LoVo (cell line): ENCODE results near the gene STK31.
"Not testable (repeated sequence)": the region's sequence is repeated elsewhere in the genome, so short reads cannot be mapped to it uniquely, and the experiment has no call there.

Experiments
- DNase-seq: peaks from one replicate; pipeline ENCODE4 v3.0.0-alpha.2; 2016; ENCODE audit warnings: low spot score

STK31 gene

GRCh38 chr7:23710000-23710399, at the start of gene STK31:
Gene STK31, plus strand, starts transcription at chr7:23710219. Its CDS starts 67 bp downstream, at chr7:23710286.
- DNase-seq = no peak

DNA sequence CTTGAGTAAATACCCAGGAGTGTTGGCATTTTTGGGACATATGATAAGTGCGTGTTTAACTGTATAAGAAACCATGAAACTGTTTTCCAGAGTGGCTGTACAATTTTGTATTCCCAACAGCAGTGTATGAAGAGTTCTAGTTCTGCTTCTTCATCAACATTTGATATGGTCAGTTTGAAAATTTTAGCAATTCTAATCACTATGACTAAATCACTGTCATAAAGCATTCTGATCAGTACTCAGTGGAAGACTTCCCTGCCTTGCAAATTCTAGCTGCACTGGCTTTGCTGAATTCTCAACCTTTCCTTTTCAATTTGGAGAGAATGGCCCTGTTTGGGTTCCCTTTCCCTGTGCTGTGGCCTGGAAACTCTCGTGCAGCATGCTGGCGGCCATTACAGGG, 48.6 kb upstream of the STK31 start:
- DNase-seq = no peak

- no peak for DNase-seq
Observed at GRCh38 chr7:23662124-23662983, 47.7 kb upstream of the STK31 start.

DNA sequence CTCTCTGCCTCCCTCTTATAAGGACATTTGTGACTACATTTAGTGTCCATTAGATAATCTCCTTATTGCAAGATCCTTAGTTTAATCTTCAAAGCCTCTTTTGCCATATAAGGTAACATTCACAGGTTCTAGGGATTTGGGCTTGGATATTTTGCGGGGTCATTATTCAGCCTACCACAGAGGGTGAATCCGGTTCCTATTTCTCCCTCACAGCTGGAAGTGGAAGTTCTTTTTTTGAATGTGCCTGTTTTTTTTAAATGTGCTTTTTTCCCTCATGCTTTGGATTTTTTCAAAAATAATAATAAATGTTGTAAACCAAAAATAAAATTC, 47.1 kb upstream of the STK31 start:
- DNase-seq = no peak

DNA sequence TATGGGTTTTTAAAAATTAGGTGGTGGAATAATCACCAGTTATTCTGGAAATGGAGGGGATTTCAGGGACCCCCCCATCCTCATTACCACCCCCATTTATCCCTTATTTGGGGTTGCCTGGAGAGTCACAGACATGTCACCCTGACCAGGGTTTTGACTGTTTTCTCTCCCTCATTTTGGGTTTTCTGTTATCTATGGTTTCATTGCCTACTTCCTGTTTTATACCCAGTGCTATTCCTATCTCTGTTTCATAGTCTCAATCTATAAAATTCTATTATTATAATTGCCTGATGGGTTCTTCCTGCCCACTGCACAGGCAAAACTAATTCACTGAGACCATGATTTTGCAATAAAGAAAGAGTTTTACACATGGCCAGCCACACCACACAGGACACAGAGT, 45.9 kb upstream of the STK31 start:
- DNase-seq = no peak

DNA sequence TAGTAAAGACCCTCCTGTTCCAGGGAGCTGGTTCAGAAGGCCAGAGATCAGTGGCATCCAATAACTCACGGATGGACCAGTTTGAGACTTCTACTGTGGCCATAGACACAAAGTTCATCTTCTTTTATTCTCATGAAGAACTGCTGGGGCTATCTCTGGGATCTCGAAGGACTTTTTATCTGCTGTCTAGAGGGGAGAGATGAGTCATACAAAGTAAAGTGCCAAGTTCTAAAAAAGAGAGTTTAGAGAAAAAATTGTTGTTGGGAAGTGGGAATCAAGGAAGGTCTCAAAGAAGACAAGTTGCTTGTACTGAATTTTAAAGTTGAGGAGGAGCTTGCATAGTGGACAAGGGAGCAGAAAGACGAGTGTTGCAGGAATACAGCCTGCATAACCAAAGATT, 38.0 kb upstream of the STK31 start:
- DNase-seq = no peak

DNA sequence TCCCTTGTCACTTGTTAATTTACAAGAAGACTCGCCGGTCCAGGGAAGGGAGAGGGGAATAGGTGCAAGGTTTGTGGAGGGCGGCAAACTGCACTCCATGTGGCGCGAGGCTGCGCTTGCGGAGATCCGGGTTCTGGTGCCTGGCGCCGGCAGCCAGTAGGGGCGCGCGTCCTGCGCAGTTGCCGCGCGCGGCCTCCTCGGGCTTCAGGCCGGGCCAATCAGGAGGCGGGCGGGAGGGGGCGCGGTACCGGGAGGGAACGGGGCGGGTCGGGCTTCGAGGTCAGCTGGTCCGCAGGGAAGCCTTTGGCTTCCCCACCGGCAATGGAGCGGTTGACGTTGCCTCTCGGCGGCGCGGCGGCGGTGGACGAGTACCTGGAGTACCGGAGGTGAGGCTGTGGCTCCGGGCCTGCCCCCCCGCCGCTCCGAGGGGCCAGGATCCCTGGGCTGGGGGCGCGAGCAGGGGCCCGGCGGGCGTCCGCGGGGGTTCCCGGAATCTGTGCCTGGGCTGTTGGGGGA, 30.1 kb upstream of the STK31 start, which contains the start of gene FAM221A:
Gene FAM221A, plus strand, starts transcription at position 302 of the 516 bp plus-strand sequence. Its CDS starts 20 bp downstream, at position 322.
- peak; percentile 89 for DNase-seq

DNA sequence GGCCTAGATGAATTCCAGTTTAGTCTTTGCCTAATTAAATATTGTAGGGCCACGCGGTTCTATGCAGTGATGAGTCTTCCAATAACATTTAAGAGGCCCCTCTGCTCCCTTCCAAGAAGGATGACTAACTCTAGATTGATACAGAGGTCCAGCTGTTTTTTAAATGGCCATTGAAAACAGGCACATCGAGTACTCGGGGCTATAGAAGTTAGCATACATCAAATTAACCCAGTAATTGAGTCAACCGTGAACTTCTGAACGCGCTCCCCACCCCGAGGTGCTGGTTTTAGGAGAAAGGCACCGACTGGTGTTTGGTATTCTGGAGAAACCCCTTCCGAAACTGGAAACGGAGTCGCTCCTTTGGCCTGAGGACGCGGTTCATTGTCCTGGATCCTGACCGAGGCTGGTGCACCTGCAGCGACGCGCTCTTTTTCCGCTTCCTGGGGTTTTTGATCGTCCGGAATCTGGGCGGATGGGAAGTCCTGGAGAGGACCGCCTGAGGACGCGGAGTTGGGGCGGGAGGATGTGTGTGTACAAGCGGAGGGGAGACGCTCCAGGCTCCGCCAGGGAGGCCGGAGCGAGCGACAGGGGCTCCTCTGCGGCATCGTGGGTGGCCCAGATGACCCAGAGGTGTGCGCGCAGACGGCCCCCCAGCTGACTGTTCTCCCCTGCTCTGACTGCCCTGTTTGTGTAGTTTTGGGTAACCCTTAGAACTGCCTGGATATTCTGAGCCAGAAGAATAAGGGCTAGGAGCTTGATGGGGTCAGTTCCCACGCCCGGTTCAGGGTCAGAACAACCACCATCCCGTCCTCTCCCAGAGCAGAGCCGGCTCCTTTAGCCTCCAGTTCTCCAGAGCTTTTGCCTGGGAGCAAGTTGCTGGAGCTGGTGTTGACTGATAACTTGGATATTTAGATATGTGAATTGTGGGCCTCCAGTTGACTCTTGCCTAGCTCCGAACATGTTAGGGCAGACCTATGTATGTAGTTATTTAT, 29.3 kb upstream of the STK31 start:
- DNase-seq = peak; percentile 61

DNA sequence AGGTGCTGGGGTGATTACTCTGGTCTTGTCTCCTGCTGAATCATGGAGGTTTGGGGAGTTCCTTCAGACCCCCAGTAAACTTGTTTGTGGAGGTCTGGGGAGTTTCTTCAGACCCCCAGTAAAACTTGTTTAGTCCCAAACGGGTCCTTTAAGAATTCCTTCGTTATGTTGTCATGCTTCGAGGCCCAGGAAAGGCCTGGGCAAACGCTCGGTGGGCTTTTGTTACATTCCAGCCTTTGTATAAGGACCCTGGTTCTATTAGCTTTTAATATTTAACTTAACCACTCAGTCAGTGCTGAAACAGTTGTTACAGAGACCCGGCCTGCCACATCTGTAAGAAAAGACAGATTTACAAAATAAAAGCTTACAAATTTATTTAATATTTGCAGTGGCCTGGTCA, 26.0 kb upstream of the STK31 start:
- not testable (repeated sequence) for DNase-seq

DNA sequence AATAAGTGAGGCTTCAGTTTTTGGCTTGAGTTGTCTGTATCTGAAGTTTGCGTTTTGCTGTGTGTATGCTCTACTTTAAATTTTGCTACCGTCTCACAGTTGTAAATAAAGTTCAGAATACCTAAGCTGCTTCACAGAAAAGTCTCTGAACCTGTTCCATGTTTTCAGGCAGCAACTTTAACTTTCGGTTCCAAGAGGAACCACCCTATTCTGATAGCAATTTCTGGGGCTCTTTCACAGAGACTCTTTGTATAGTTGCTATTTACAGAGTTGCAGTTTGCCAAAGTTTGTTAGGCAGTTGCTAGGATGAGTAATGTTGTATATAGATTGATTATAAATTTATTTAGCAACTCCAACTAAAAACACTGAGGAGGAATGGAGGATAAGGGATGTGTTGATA, 24.3 kb upstream of the STK31 start:
- DNase-seq = no peak

GRCh38 chr7:23687011-23687410, 23.0 kb upstream of the STK31 start:
- no peak for DNase-seq

GRCh38 chr7:23689165-23689564, 20.9 kb upstream of the STK31 start:
- no peak for DNase-seq

- DNase-seq = no peak
Observed at GRCh38 chr7:23691320-23691719, 18.7 kb upstream of the STK31 start.

DNA sequence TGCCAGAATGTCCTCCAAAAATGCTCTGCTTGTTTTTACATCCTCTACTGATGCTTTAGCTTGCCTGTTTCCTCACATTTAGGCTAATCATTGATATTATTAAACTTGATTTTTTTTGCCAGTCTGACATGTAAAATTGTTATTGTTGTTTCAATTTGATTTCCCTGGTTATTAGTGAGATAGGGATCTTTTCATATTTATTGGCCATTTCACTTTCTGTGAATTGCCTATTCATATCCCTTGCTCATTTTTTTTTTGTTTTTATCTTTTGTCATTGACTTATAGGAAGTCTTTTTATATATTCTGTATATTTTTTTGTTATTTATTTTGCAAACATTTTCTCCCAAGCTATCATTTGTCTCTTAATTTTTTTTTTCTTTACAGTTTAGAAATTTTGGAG, 16.8 kb upstream of the STK31 start:
- no peak for DNase-seq

DNA sequence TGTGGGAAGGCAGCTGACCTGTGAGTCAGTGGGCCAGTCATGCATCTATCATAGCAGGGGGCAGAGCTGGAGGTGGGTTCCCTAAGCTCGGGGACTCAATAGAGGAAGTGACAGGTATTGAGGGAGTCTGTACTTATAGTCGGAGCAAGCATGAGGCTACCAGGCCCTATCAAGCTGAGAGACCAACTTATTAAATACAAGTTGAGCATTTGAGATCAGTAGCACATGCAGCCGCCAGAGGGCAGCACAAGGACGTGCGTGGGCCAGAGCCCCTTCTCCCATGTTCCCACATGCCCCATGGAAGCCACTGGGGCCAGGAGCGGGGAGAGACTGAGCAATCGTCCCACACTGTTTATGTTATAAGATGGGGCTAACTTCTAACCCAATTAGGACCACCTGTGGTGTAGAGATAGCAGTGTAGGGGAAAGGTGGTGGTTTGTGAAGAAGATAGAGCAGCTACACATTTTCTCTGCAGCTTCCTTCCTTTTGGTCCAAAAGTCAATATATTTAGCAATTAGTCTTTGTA, 13.0 kb upstream of the STK31 start:
- peak; percentile 75 for DNase-seq

- no peak for DNase-seq
Observed at GRCh38 chr7:23698822-23699221, 11.2 kb upstream of the STK31 start.

- DNase-seq = no peak
Observed at GRCh38 chr7:23700046-23700445, 10.0 kb upstream of the STK31 start.

DNA sequence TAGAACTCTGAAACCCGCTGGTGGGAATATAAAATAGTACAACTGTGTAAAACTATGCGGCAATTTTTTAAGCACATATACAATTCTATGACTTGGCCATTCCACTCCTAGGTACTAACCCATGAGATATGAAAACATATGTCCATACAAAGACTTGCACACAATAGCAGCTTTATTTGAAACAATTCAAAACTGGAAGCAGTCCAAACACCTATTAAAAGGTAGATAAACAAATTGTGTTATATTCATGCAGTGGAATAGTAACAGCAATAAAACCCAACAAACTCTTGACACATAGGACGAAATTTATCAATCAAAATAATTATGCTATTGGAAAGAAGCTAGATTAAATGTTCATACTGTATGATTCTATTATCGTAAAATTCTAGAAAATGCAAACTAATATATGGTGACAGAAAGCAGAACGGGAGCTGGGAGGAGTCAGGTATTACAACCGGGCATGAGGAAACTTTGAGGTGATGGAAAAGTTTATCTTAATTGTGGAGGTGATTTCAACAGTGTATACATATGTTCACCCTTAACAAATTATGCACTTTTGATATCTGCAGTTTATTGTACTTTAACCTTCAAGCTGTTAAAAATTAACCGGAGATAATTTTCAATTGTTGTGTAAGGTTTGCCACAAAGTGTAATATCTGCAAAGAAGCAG, 803 bp upstream of the STK31 start:
- peak; percentile 52 for DNase-seq

- peak; percentile 76 for DNase-seq
Observed at GRCh38 chr7:23712368-23713284, 2.6 kb downstream of the STK31 start.

GRCh38 chr7:23713285-23714149, 3.5 kb downstream of the STK31 start:
- peak; percentile 24 for DNase-seq
